Ascending aorta (tissue), 2 donors: ENCODE measurements around the gene RALGAPB. TPM values are rescaled to one million over a fixed set of nuclear protein-coding genes. Genes with fewer than 3 reads are reported as not detected.

ENCODE experiments used
- DNase-seq, 2 donors: peaks; one replicate each; pipeline ENCODE4 v3.0.0-alpha.2; 2019; ENCODE audit warnings: low spot score in 2 of 2
- H3K27ac ChIP-seq, 2 donors: fragments of 200-600 bp; sonication (generic); one replicate each; pipeline ENCODE4 v1.5.1; 2016 to 2017; ENCODE audit warnings: mild to moderate bottlenecking in 1 of 2
- H3K27me3 ChIP-seq: fragments of 200-600 bp; sonication (generic); one replicate; pipeline ENCODE4 v1.5.1; 2017
- H3K36me3 ChIP-seq, 2 donors: fragments of 200-600 bp; sonication (generic); one replicate each; pipeline ENCODE4 v1.5.1; 2016
- H3K4me1 ChIP-seq, 2 donors: fragments of 200-600 bp; sonication (generic); one replicate each; pipeline ENCODE4 v1.5.1; 2016 to 2017; ENCODE audit warnings: mild to moderate bottlenecking in 1 of 2
- H3K4me3 ChIP-seq, 2 donors: fragments of 200-600 bp; sonication (generic); one replicate each; pipeline ENCODE4 v1.5.1; 2016 to 2017; ENCODE audit warnings: mild to moderate bottlenecking in 1 of 2
- H3K9me3 ChIP-seq, 2 donors: fragments of 200-600 bp; sonication (generic); one replicate each; pipeline ENCODE4 v1.5.1; 2016
- intact Hi-C: fragments of 100-400 bp; cut with DNase I; formaldehyde crosslinking; loops from one replicate; pipeline ENCODE4 v1.15.1; 2023
- total RNA-seq: library from RNA; depleted of rRNA; stranded (reverse); fragments of >200 nt; gene quantifications from one replicate; pipeline ENCODE4 v1.1.0, GENCODE V29; 2016
- TF ChIP-seq, protein P1 (sequence below), 3 experiments: fragments of 200-600 bp in 2 of 3; fragments of 450-650 bp in 1 of 3; sonication (generic) in 2 of 3; IDR thresholded peaks; one replicate each; pipeline ENCODE4 v1.5.1; 2016 to 2019; ENCODE audit warnings: antibody characterized with exemption in 3 of 3, mild to moderate bottlenecking in 1 of 3, moderate library complexity in 1 of 3

Gene RALGAPB
- total RNA-seq, 1 donor from 2014 or later = 19.4 TPM

DNA sequence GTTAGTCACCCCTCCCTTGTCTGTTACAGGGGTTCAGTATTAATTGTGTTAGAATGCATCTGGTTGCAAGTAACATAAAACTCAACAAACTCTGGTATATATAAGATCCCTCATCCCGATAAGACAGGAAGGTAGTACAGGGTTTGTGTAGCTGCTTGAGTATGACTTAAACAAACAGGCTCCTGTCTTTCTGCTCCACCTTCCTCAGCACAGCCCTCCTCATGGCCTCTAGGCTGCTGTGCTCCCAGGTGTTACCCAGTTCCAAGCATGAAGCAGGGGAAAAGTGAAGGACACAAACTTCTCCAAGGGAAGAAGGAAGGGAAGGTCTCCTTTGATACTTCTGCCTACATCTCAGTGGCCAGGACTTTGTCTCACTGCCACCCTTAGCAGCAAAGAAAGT lies 1.4 kb upstream of the RALGAPB start:
- peak overlapping the region; percentile 88 to 93 for H3K27ac ChIP-seq
- DNase-seq = no peak

DNA sequence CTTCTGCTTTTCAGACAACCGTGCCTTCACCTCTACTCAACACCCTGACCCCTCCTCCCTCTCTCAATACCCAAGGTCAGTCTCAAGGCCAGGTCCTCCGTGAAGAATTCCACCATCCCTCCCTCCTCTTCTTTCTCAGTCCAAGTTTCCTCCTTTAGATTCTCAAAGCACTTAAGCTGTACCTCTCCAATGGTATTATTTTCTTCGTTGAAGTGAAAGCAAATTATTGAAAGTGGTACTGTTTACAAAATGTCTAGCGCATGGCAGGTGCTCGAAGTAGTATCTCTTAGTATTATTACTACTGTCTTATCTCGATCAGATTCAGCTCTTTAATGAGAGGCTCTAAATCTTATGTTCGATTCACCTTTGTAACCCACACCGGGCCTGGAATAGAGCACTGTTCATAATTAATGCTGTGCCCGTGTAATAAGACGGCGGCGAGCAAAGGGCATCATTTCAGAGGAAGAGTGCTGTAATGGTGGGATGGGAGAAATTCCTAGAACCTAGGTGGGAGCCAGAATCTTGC lies 593 bp upstream of the RALGAPB start:
- no peaks in the 10 kb centered on the region for H3K36me3 ChIP-seq
- no peaks in the 10 kb centered on the region for H3K9me3 ChIP-seq
- H3K27ac ChIP-seq = peak overlapping the region; percentile 88 to 93
- H3K4me3 ChIP-seq = peak overlapping the region; percentile 93 to 99
- H3K27me3 ChIP-seq = no peaks in the 10 kb centered on the region
- H3K4me1 ChIP-seq = peaks cover 12 to 15% of the 10 kb centered on the region in 2 donors
- intact Hi-C loops = loop anchor here (1.0 to 10.0 kb wide), 3 partner anchors 26 to 437 kb away; partner anchors contain the start of genes RPRD1B, SNHG17 and TTI1
- TF ChIP-seq, protein P1, sequence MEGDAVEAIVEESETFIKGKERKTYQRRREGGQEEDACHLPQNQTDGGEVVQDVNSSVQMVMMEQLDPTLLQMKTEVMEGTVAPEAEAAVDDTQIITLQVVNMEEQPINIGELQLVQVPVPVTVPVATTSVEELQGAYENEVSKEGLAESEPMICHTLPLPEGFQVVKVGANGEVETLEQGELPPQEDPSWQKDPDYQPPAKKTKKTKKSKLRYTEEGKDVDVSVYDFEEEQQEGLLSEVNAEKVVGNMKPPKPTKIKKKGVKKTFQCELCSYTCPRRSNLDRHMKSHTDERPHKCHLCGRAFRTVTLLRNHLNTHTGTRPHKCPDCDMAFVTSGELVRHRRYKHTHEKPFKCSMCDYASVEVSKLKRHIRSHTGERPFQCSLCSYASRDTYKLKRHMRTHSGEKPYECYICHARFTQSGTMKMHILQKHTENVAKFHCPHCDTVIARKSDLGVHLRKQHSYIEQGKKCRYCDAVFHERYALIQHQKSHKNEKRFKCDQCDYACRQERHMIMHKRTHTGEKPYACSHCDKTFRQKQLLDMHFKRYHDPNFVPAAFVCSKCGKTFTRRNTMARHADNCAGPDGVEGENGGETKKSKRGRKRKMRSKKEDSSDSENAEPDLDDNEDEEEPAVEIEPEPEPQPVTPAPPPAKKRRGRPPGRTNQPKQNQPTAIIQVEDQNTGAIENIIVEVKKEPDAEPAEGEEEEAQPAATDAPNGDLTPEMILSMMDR (IDR thresholded peaks at IDR 0.05) = no peak
- DNase-seq = no peak

More for the DNA sequence above, 1.4 kb upstream of the RALGAPB start:
- intact Hi-C loops = loop anchor here (10.0 kb wide), 1 partner anchor 436 kb away; the partner anchor contains the start of genes RPRD1B and TTI1
- Histone ChIP-seq H3K27me3 (no peaks in the 10 kb centered on the region), H3K4me1 (peaks cover 12 to 15% of the 10 kb centered on the region in 2 donors), H3K36me3 (no peaks in the 10 kb centered on the region), H3K9me3 (no peaks in the 10 kb centered on the region), H3K4me3 (no peak overlapping the region)
- TF ChIP-seq, protein P1 (IDR thresholded peaks at IDR 0.05) = no peak

DNA sequence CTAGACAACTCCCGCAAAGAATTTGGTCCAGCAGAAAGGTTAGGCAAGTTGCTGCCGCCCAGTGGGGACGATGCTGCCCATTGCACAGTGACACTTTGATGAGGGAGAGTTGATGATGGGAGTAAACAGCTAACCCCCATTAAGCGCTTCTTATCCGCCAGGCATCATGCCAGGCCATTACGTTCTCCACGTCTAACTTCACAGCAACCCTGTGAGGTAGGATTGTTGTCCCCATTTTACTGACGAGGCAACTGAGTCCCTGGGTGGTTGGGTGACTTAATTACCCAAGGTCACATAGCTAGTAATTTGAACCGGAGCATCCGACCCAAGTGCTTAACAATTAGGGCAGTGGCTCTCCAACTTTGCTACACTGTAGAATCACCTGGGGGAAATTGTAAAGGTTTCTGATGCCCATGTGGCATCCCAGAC lies 738 bp downstream of the RALGAPB start:
- TF ChIP-seq, protein P1 (IDR thresholded peaks at IDR 0.05) = no peak
- Histone ChIP-seq H3K27ac (peak overlapping the region; percentile 88 to 93), H3K4me3 (peak overlapping the region; percentile 93 to 99), H3K27me3 (no peaks in the 10 kb centered on the region), H3K9me3 (no peaks in the 10 kb centered on the region), H3K36me3 (no peaks in the 10 kb centered on the region), H3K4me1 (peaks cover 12 to 15% of the 10 kb centered on the region in 2 donors)
- DNase-seq = no peak
- intact Hi-C loops = loop anchor here (2.0 to 10.0 kb wide), 2 partner anchors 39 to 439 kb away; partner anchors contain the start of genes RPRD1B, SNHG17 and TTI1

DNA sequence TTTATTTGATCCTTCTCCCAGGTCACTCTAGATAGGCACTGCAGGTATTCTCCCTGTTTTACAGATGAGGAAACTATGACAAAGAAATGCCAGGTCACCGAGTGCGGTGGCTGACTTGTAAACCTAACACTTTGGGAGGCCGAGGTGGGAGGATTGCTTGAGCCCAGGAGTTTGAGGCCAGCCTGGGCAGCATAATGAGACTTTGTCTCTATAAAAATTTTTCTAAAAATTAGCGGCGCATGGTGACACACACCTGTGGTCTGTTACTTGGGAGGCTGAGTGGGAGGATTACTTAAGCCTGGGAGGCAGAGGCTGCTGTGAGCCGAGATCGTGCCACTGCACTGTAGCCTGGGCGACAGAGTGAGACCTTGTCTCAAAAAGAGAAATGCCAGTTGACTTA lies 5.1 kb downstream of the RALGAPB start:
- no peaks in the 10 kb centered on the region for H3K27me3 ChIP-seq
- H3K27ac ChIP-seq = no peak overlapping the region
- DNase-seq = no peak
- H3K36me3 ChIP-seq = peaks cover 0 to 5% of the 10 kb centered on the region in 2 donors
- intact Hi-C loops = loop anchor here (10.0 kb wide), 1 partner anchor 443 kb away; the partner anchor contains the start of genes RPRD1B and TTI1
- H3K4me3 ChIP-seq = no peak overlapping the region
- no peaks in the 10 kb centered on the region for H3K9me3 ChIP-seq
- H3K4me1 ChIP-seq = peaks cover 12 to 15% of the 10 kb centered on the region in 2 donors
- TF ChIP-seq, protein P1 (IDR thresholded peaks at IDR 0.05) = no peak

DNA sequence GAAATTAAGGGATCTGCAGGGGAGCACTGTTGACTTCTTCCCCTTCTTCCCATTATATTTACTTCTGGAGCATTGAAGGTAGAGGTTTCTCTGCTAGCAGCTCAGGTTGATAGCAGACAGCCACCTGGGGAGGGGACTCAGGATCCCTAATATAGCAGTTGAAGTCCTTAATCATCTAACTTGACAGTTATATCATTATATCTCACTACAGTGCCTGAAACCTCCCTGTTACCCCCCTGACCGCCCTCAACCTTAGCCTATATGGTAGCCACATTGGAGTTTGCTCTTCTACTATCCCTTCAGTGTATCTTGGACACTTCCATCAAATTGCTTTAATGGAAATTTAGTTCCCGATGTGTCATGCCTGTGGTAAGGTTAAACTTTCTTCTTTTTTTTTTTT lies 7.0 kb downstream of the RALGAPB start:
- peaks cover 0 to 5% of the 10 kb centered on the region in 2 donors for H3K36me3 ChIP-seq
- no peak for DNase-seq
- intact Hi-C loops = loop anchor here (10.0 kb wide), 1 partner anchor 445 kb away; the partner anchor contains the start of genes RPRD1B and TTI1
- no peak overlapping the region for H3K4me3 ChIP-seq
- TF ChIP-seq, protein P1 (IDR thresholded peaks at IDR 0.05) = no peak
- no peak overlapping the region for H3K27ac ChIP-seq
- no peaks in the 10 kb centered on the region for H3K9me3 ChIP-seq
- peaks cover 0 to 3% of the 10 kb centered on the region in 2 donors for H3K4me1 ChIP-seq
- no peaks in the 10 kb centered on the region for H3K27me3 ChIP-seq
